DLD1 (cell line): Measurements from ENCODE around the gene MIS18BP1.
"Not testable (repeated sequence)": the region's sequence is repeated elsewhere in the genome, so short reads cannot be mapped to it uniquely, and the experiment has no call there.

Experiments used
- in situ Hi-C: cut with HindIII; loops from 2 replicates; pipeline ENCODE4 v1.10.0; 2017; ENCODE audit warnings: low sequenced_read_pairs

Gene MIS18BP1

DNA sequence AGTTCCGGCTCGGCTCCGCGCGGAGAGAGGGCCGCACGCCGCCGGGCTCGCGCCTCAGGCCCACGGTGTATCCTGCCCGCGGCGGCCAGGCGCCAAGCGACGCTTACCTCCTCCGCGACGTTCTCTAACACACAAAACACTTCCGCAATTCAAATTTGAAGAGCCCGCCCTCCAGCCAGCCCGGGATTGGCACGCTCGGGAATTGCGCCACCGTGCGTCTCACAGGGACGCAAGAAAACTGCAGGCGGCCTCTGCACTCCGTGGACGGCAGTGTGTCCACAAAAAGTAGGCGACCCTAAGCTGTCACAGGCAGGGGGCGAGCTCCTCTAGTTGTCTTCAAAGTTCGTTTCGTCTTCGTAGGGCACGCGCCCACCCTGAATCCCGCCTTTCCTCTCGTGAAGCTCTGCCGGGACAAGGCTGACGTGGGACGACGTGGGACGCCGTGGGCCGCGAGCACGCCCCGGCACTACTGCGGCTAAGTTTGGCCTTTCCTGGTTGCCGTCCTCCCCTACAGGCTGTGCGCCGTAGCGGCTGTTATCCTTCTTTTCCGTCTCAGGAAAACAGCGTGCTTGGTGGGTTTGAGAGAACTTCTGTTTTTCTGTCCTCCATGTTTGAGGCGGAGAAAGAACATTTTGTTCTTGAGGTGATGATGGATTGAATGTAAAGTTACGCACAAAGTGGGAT lies at the start of gene MIS18BP1:
MIS18BP1 (minus strand) TSS at position 133 of the 684 bp plus-strand sequence. CDS start 5,916 bp downstream, outside the sequence.
- in situ Hi-C loops: no loop called here

DNA sequence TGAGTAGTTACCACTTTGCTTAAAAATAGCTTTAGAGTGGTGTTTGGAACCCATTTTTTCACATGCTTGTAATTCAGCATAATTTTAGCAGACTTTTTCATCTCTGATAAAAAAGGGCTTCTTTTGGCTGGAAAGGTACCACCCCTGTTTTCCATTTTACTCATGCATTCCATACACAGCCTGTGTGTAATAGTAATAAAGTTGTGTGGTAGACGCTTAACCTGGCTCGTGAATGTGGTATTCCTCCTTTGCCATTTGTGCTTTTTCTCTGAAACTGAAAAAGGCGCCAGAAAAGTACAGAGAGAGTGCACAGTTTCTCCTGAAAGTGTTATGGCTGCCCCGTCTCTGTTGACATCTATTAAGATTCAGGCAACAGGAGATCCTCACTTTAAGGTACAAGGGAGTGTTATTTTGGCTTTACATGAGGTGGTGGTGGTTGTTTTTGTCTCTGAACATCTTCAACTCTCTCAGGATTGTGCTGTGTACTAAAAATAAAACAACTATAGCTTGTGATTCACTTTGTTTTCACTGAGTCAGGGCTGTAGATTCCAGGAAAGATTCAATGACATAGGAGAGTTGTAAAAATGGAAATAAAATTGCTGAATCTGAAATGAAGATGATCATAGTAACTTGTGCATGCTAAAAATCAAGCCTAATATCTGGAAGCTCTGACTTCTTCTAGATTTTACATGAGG lies 45.6 kb upstream of the MIS18BP1 start:
- in situ Hi-C loops: no loop called here

DNA sequence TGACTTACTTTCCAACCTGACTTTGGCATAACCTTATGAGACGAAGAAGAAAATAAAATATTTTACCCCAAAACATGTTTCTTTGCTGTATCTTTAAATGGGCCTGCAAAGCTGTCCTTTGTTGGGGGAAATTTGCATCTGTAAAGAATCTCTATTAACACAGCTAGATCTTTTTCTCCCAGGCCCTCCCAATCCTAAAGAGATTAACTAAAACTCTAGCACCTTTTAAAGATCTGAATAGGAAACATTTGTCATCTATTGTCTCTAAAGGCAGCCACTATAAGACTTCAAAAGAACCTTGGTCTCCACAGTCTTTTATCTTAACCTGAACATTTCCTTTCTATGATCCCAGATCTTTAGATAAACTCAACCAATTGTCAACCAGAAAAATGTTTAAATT lies 41.8 kb upstream of the MIS18BP1 start:
- in situ Hi-C loops: not testable (repeated sequence)

DNA sequence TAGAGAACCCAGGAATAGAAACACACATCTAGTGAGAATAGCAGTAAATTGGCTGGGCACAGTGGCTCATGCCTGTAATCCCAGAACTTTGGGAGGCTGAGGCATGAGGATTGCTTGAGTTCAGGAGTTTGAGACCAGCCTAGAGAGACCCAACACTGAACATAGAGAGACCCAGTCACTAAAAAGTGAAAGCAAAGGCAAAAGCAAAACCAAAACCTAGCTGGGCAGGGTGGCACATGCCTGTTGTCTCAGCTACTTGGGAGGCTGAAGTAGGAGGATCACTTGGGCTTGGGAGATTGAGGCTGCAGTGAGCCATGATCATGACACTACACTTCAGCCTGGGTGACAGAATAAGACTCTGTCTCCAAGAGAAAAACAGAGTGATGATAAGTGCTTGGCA lies 37.5 kb upstream of the MIS18BP1 start:
- in situ Hi-C loops: no loop called here

DNA sequence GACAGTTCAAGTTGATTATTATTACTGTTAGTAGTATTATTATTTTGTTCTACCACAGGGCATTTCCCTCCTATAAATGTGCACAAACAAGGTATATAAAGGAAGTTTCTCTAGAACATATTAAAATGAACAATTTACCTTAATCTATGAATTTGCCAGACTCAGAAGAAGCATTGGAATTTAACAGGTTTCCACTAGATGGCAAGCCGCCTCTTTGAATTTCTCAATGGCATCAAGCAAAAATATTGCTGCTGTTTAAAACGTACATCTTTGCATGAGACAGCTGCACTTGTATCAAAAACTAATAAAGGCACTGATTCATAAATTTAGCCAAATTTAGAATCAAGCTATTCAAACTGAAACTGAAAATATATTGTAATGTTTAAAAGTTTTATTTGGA lies 34.6 kb upstream of the MIS18BP1 start:
- in situ Hi-C loops: no loop called here

DNA sequence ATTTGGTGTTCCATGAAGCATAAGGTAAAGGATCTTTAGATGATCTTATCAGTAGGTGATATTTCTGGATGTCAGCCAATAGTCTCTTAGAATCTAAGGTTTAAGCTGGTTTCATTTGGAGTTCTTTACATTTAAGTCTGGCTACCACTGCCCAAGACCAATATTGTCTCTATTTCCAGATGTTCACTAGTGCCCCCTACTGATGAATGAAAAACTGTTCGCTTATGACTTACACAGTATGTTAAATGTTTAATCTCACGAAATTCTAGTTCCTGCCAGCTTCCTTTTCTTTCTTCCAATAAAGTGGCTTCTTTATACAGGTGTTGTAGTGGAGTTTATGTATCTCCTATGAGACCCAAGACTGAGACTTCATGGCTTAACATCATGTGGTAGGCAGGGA lies 31.8 kb upstream of the MIS18BP1 start:
- in situ Hi-C loops: no loop called here

DNA sequence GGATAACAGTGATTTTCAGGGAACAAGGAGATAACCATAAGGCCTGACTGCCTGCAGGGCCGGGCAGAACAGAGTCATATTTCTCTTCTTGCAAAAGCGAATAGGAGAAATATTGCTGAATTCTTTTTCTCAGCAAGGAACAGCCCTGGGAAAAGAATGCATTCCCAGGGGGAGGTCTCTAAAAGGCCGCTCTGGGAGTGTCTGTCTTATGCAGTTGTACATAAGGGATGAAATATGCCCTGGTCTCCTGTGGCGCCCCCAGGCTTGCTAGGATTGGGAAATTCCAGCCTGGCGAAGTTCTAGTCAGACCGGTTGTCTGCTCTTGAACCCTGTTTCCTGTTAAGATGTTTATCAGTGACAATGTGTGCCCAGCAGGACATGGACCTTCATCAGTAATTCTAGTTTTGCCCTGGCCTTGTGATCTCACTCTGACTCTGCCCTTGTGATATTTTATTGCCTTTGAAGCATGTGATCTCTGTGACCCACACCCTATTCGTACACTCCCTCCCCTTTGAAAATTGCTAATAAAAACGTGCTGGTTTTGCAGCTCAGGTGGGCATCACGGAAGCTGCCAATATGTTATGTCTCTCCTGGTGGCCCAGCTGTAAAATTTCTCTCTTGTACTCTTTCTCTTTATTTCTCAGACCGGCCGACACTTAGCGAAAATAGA lies 28.9 kb upstream of the MIS18BP1 start:
- in situ Hi-C loops: not testable (repeated sequence)

DNA sequence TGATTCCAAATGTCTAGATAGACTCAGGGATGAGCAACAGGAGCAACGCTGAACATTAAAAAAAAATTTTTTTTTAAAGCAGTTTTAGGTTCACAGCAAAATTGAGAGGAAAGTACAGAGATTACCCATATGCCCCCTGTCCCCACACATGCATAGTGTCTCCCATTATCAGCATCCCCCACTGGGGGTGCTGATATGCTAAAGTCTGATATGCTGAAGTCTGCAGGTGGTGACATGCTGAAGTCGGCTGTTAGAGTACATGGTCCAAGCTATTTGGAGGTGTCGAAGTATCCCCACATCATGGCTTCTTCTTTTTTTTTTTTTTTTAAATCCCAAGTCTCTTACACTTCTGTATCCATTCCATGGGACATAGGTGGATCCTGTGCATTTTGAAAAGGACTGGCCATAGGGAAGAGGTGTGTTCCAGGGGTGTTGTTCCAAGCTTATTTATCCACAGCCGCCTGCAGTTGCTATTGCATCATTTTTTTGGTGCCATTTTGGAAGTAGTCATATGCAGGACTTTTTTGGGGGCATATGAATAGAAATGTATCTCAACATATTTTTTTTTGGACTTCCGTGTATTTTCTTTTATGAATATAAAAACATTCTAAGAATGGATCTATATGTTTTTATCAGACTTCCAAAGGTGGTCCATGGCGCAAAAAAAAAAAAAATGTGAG lies 19.0 kb upstream of the MIS18BP1 start:
- in situ Hi-C loops: no loop called here

DNA sequence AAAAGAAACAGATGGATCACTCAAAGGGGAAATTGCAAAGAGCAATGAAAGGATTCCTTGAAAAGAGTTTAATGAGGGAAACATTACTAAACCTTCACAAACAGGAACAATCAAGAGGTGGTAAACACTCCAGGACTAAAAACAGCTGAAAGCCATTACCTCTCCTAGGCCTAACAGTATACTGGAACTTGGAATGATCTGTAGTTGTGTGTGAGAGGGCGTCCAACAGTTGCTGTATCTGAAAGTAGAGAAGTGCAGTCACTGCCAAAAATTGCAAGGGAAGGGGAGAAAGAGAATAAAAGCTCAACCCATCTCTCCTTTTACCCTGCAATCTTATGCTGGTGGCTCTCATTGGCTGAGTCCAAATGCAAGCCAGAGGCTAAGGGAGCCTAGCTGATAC lies 17.0 kb upstream of the MIS18BP1 start:
- in situ Hi-C loops: no loop called here

DNA sequence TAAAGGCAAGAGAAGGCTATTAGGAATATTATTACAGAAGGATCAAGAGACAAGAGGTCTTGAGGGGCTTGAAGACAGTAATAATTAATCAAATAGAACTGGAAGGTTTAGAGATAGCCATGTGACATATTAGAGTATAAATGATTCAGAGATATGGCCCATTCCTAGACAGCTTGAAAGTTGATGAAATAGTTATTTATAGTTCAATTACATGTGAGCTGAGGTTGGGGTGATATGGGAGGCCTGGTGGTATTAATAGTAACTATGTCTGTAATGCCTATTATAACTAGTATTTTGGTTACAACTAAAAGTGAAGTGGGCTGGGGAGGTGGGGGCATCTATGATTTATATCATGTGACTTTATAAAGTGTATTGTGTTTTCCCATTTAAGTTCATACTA lies 14.1 kb upstream of the MIS18BP1 start:
- in situ Hi-C loops: no loop called here

DNA sequence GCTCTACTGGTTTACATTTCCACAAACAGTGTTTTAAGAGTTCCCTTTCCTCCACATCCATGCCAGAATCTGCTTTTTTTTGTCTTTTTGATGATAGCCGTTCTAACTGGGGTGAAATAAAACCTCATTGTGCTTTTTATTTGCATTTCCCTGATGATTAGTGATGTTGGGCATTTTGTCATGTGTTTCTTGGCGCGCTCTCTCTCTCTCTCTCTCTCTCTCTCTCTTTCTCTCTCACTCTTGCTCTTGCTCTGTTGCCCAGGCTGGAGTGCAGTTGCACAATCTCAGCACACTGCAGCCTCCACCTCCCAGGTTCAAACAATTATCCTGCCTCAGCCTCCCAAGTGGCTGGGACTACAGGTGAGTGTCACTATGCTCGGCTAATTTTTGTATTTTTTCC lies 9.6 kb upstream of the MIS18BP1 start:
- in situ Hi-C loops: no loop called here

DNA sequence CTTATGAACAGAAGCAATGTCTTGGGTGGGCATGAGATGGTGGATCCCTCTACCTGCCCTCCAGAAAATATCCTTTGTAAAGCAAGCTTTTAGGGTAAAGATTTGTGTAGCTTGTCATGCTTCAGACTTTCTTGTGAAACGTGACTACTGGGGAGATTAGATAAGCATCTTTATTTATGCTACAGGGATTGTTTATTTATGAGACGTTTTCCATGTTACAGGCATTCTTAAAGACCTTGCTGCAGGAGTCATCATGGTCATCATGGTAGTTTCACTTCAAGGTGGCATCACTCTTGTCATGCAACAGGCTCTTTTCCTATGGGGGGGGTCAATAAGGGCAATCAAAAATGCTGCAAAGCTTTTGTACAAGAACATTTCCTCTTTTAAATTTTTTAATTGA lies 8.2 kb upstream of the MIS18BP1 start:
- in situ Hi-C loops: no loop called here

DNA sequence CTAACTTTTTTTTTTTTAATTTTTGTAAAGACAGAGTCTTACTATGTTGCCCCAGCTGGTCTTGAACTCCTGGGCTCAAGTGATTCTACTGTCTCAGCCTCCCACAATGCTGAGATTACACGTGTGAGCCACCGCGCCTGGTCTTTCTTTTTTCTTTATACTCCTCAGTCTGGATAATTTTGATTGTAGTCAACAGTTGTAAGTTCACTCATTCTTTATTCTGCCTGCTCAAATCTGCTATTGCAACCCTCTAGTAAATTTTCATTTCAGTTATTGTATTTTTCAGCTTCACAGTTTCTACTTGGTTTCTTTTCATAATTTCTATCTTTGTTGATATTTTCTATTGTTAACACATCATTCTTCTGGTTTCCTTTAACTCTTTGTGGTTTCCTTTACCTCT lies 5.8 kb upstream of the MIS18BP1 start:
- in situ Hi-C loops: no loop called here

DNA sequence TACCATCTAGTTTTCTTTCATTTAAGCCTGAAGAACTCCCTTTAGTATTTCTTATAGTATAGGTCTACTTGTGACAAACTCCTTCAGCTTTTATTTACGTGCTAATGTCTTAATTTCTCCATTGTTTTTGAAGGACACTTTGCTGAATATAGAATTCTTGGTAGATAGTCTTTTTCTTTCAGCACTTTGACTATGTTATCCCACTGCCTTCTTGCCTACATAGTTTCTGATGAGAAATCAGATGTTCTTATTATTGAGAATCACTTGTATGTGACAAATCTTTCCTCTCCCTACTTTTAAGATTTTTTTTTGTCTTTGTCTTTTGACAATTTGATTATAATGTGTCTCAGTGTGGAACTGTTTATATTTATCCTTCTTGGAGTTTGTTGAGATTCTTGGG lies 5.1 kb upstream of the MIS18BP1 start:
- in situ Hi-C loops: no loop called here

DNA sequence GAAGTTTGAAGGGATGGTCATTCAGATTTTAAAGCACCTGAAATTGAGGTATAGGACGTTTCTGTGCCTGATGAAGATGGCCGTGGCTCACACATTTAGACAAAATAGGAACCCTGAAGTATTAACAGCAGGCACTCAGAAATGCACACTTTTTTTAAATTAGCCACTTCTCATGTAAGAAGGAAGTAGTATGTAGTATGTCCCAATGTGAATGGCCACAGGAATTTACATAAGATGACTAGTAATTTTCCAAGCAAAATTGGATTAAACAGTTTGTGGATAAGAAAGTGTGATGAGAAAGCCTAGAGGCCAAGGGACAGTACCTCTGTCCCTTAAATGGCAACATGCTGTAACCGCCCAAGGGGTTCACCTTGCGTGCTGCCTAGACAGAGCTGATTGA lies 1.8 kb upstream of the MIS18BP1 start:
- in situ Hi-C loops: no loop called here

DNA sequence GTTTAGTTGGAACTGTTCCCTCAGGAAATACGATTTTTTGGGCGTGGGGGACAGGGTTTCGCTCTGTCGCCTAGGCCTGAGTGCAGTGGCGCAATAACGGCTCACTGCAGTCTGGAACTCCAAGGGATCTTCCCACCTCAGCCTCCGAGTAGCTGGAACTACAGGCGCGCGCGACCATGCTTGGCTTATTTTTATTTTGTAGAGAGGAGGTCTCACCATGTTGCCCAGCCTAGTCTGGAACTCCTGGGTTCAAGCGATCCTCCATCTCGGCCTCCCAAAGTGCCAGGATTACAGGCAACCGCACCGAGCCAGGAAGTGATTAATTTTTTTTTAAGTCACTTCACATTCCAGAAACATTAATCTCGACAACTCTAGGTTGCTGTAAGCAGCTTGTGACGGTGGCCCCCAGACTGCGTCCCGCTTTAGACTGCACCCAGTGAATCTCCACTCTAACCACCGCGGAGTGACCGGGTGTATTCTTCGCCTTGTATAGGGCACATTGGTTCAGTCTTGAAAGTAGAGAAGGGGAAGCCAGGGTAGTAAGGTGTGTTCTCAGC lies 830 bp upstream of the MIS18BP1 start:
- in situ Hi-C loops: no loop called here

DNA sequence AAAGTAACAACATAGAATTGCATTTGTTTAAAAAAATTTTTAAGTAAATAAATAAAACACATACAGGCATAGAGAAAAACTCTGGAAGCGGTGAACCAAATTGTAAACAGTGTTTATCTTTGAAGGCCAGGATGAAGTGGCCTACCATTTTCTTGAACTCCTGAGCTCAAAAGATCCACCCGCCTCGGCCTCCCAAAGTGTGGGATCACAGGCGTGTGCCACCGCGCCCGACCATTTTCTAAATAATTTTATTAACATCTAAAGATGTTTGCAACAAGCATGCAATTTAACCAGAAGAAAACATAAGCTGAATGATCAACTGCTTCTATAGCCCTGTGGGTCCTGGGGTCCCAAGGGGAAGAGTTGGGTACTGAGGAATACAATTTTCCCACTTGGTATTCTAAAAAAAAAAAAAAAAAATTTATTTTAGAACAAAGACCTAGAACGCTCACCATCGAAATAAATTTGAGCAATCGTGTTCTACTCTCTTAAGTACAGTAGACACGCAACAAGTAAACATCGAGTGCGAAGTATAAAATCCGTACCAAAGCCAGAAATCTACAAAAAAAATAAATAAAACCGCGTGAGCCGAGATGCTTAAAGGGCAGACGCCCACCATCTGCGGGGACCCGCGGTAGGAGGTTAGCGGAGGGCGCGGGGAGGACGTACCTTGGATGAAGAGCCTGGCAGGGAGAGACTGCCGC lies 484 bp downstream of the MIS18BP1 start:
- in situ Hi-C loops: no loop called here

DNA sequence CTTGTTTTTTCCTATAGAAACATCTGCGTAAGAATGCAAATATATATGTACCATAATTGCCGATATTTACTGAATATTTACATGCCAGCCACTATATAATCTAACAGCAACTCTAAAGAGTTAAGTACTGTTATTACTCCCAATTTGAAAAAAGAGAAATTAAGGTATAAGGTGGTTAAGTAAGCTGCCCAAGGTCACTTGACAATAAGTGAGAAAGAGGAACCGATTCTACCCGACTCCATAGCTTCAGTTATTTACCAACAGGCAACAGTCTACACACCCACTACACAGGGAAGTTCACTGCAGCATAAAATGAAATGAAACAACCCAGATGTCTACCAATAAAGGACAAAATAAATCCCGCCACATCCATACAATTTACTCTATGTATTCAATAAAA lies 1.1 kb downstream of the MIS18BP1 start:
- in situ Hi-C loops: no loop called here

DNA sequence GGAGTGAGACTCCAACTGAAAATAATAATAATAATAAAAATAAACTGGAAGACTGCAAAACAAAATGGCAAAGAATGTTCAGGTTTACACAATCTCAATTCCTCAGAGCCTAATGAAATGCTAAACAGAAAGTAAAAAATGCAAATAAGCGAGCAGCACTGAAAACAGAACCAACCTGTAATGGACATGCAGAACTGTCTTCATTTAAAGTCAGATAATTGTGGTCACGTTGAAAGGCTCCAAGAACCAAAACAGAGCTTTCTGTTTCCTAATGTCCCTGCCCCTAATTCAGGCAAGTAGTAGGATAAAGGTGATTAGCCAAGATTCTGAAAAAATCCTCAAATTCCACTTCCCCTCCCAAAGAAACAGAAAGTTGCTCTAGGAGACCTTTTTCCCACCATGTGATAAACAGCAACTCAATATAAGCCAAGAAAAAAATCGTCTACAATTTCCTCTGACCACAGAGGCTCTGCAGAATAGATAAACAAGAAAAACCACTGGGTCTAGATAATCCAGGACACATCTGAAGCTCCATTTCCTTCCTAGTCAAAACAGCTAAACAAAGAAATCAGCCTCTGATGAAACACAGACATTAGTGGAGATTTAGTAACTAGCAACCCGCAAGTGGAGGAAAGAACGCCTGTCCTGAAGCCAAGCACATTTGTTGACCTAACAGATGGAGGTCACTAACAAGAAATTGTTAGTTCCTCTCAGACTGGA lies 3.0 kb downstream of the MIS18BP1 start:
- in situ Hi-C loops: no loop called here

DNA sequence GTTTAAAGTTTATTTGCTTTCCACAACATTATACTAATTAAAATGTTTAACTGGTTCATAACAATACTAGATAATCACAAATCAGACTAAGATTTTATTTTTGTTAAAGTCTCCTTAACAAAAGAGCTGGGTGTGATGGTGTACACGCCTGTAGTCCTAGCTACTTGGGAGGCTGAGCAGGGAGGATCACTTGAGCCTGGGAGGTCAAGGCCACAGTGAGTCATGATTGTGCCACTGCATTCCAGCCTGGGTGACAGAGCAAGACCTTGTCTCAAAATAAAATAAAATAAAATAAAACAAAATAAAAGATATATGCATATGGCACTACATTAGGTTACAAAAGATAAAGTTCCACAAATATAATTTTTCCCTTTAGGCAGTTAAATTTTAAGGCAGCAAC lies 5.6 kb downstream of the MIS18BP1 start:
- in situ Hi-C loops: no loop called here
